Measurements from ENCODE around the gene SMOC1.

Gene SMOC1

GRCh38 chr14:69932391-69932790 is 53.2 kb downstream of the SMOC1 start:
- no peak for TF ChIP-seq CTCF (IDR thresholded peaks at IDR 0.05; ENCODE audit: low read depth, low read length)
- TF ChIP-seq POLR2A (IDR thresholded peaks at IDR 0.05; ENCODE audit: extremely low read depth, insufficient read length) = no peak
- no peak for TF ChIP-seq MAX (IDR thresholded peaks at IDR 0.05; ENCODE audit: low read depth, low read length)
- TF ChIP-seq MYC (IDR thresholded peaks at IDR 0.05; ENCODE audit: low read depth, low read length) = no peak
- no peak for DNase-seq (ENCODE audit: low read depth)
- no peak overlapping the region for H3K4me3 ChIP-seq (ENCODE audit: low read depth, low read length)

GRCh38 chr14:69933623-69934275 is 54.5 kb downstream of the SMOC1 start:
- TF ChIP-seq MAX (IDR thresholded peaks at IDR 0.05; ENCODE audit: low read depth, low read length) (no peak), CTCF (IDR thresholded peaks at IDR 0.05; ENCODE audit: low read depth, low read length) (no peak), MYC (IDR thresholded peaks at IDR 0.05; ENCODE audit: low read depth, low read length) (no peak), POLR2A (IDR thresholded peaks at IDR 0.05; ENCODE audit: extremely low read depth, insufficient read length) (no peak)
- H3K4me3 ChIP-seq (ENCODE audit: low read depth, low read length) = no peak overlapping the region
- no peak for DNase-seq (ENCODE audit: low read depth)

- TF ChIP-seq POLR2A (IDR thresholded peaks at IDR 0.05; ENCODE audit: extremely low read depth, insufficient read length) (no peak), MYC (IDR thresholded peaks at IDR 0.05; ENCODE audit: low read depth, low read length) (no peak), CTCF (IDR thresholded peaks at IDR 0.05; ENCODE audit: low read depth, low read length) (no peak), MAX (IDR thresholded peaks at IDR 0.05; ENCODE audit: low read depth, low read length) (no peak)
- H3K4me3 ChIP-seq (ENCODE audit: low read depth, low read length) = no peak overlapping the region
- DNase-seq (ENCODE audit: low read depth) = no peak
Observed at GRCh38 chr14:69937367-69938081, 58.3 kb downstream of the SMOC1 start.

- DNase-seq (ENCODE audit: low read depth) = no peak
- no peak for TF ChIP-seq MAX (IDR thresholded peaks at IDR 0.05; ENCODE audit: low read depth, low read length)
- H3K4me3 ChIP-seq (ENCODE audit: low read depth, low read length) = no peak overlapping the region
Observed at GRCh38 chr14:69938751-69939150, 59.5 kb downstream of the SMOC1 start.

- no peak for DNase-seq (ENCODE audit: low read depth)
- TF ChIP-seq CTCF (IDR thresholded peaks at IDR 0.05; ENCODE audit: low read depth, low read length) (no peak), MAX (IDR thresholded peaks at IDR 0.05; ENCODE audit: low read depth, low read length) (no peak), POLR2A (IDR thresholded peaks at IDR 0.05; ENCODE audit: extremely low read depth, insufficient read length) (no peak), MYC (IDR thresholded peaks at IDR 0.05; ENCODE audit: low read depth, low read length) (no peak)
- H3K4me3 ChIP-seq (ENCODE audit: low read depth, low read length) = no peak overlapping the region
Observed at GRCh38 chr14:69941768-69942742, 62.8 kb downstream of the SMOC1 start.
